Measurements from ENCODE around the gene OR9Q1.
"Not testable (repeated sequence)": the region's sequence is repeated elsewhere in the genome, so short reads cannot be mapped to it uniquely, and the experiment has no call there.

The OR9Q1 gene

DNA sequence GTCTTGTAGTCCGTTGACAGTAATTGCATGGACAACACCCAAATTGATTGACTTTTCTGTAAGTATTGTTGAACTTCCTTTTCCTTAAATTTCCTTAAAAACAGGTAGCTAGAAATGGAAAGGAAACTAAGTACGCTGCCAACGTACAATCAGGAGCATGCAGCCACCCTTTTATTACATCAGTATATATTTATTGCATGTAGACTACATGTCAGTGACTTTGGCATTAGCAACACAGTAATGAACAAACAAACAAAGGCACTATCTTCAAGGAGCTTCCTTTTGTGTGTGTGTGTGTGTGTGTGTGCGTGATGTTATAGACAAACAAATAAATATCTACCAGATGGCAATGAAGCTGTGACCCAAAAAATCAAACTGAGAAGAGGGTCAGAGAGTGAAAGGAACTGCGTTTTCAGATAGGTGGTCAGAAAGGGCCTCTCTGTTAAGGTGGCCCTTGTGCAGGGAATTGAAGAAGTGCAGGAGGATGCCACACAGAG lies at the start of gene OR9Q1:
Gene OR9Q1 (plus strand): TSS at position 447 of the 497 bp plus-strand sequence. CDS start 155,564 bp downstream, outside the sequence.
- DNase-seq = no peak

DNA sequence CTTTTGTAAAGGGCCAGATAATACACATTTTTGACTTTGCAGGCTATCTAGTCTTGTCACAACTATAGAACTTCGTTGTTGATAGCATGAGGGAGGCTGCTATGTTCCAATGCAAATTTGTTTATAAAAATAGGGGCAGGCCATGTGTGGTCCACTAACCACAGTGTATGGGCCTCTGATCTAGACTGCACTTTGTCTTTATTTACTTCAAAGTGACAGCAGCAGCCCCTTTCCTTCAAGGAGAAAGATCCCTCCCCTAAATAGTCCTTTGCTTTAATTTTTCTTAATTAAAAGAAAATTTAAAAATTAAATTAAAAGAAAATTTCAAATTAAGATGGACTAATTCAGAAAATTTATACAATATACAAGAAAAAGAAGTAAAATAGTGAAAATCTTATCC lies 49.5 kb upstream of the OR9Q1 start:
- DNase-seq = no peak

- no peak for DNase-seq
Observed at GRCh38 chr11:57974848-57975601, 48.7 kb upstream of the OR9Q1 start.

GRCh38 chr11:57977709-57978108 lies 46.0 kb upstream of the OR9Q1 start:
- DNase-seq = no peak

GRCh38 chr11:57978686-57979531 lies 44.8 kb upstream of the OR9Q1 start:
- no peak for DNase-seq

GRCh38 chr11:57979532-57980079 lies 44.1 kb upstream of the OR9Q1 start:
- no peak for DNase-seq

GRCh38 chr11:57980201-57980600 lies 43.5 kb upstream of the OR9Q1 start:
- no peak for DNase-seq

DNA sequence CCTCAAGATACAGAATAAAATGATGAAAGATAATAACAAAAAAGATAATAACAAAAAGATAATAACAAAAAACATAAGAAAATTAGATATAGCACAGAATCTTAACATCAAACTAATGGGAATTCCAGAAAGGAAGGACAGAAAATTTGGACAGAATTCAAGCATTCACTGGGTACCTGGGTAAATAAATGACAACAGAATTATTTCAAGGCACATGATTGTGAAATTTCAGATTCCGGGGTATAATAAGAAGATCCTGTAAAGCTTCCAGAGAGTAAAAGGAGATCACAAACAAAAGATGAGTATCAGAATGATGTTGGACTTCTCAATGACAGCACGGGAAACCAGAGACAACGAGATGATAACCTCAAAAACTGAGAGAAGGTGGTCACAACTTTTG lies 42.1 kb upstream of the OR9Q1 start:
- no peak for DNase-seq

GRCh38 chr11:57982776-57983175 lies 40.9 kb upstream of the OR9Q1 start:
- DNase-seq = no peak

GRCh38 chr11:57983191-57983590 lies 40.5 kb upstream of the OR9Q1 start:
- no peak for DNase-seq

GRCh38 chr11:57999523-57999922 lies 24.2 kb upstream of the OR9Q1 start:
- not testable (repeated sequence) for DNase-seq

- not testable (repeated sequence) for DNase-seq
Observed at GRCh38 chr11:58000021-58000420, 23.7 kb upstream of the OR9Q1 start.

DNA sequence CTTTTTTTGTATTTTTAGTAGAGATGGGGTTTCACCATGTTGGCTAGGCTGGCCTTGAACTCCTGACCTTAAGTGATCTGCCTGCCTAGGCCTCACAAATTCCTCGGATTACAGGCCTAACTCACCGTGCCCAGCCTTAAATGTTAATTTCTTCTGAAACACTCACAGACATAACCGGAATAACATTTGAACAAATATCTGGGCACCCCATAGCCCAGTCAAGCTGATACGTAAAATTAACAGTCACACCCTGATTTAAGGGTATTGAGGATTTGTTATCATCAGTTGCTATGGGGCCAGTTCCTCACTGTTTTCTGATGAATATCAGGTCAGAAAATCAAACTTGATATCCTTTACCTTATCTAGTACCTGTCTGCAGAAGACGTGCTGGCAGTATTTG lies 23.0 kb upstream of the OR9Q1 start:
- no peak for DNase-seq

- no peak for DNase-seq
Observed at GRCh38 chr11:58003036-58003435, 20.6 kb upstream of the OR9Q1 start.

DNA sequence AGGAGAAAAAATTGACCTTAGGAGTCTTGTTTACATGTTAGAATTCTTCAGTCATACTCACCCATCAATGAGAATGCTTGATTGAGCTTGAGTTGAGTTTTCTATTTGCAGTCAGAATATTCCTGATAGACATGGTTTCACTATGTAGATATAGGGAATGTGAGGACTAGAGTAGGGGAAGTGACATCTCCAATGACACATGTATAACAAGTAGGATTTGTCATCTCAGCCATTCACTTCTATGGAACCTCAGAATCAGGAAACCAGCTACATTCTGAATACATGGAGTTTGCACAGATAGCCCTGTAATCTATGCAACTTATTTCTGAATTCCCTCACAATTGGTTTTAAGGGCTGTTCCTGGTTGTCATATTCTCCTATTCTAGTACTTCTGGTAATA lies 20.1 kb upstream of the OR9Q1 start:
- DNase-seq = no peak

DNA sequence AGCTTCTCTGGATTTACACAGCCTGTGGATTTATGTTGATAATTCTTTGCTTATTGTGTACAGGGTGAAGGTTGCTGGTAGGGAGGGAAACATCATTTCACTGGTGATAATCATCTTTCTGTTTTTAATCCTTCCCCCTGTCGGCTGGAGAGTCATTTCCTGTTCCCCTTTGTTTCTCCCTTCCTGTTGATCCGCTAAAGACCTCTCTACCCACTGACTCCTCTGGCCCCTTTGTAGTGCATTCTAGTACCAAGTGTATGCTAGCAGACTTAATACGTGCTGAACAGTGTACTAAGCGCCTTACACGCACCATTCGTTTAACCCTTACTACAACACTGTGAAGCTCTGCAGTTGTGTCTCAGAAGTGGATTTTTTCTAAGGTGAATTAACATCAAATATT lies 19.0 kb upstream of the OR9Q1 start:
- DNase-seq = no peak

- DNase-seq = no peak
Observed at GRCh38 chr11:58006940-58007339, 16.7 kb upstream of the OR9Q1 start.

DNA sequence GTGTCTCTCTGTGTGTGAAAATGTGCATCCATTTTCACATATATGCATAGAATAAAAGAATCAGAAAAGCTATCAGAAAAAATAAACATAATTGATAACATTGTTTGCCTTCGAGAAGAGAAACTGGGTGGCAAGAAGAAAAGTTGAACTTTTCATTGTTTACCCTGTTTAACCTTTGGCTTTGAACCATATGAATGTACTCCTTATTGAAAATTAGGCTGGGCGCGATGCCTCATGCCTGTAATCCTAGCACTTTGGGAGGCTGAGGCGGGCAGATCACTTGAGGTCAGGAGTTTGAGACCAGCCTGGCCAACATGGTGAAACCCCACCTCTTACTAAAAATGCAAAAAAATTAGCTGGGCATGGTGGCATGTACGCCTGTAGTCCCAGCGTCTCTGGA lies 11.9 kb upstream of the OR9Q1 start:
- no peak for DNase-seq

GRCh38 chr11:58024601-58025091 lies 965 bp downstream of the OR9Q1 start:
- DNase-seq = no peak

DNA sequence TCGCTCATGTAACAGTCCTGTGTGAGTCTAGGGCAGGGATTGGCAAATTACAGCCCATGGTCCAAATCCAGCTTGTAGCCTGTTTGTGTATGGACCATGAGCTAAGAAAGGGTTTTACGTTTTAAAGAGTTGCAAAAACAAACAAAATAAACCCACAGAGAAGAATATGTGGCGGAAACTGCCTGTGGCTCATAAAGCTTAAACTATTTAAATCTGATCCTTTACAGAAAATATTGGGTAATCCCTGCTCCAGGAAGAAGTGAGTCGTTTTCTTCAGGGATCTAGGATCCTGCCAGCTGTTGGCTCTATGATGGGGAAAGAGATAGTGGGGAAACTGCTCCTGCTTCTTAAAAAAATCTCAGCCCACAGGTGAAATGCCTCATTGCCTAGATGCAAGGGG lies 3.7 kb downstream of the OR9Q1 start:
- DNase-seq = no peak

DNA sequence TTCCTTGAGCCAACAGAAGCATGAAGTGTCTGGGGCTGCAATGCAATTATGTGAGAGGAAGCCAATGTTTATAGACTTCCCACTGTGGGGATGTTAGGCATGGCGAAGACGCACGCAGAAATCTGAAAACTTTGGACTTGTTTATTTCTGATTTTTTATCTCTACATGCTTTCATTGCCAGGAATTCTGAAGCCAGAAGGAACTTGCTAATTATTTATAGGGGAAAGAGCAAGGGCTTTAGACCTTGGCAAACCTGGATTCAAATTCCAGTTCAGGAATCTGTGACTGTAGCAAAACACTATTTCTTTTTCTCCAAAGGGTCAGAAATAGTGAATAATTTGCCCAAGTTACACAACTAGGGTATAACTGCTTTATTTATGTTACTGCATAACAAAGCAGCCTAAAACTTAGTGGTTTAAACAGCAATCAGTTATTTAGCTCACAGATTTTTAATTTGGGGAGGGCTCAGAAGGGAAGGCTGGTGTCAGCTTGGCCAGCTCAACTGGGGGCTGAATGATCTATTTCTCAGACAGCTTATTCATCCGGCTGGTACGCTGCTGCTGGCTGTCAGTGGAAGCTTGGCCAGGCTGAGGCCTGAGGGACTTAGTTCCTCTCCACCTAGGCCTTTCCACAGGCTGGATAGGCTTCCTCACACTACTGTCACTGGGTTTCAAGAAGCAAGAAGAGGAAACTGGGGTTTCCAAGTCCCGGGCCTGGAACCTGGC lies 5.2 kb downstream of the OR9Q1 start:
- no peak for DNase-seq

DNA sequence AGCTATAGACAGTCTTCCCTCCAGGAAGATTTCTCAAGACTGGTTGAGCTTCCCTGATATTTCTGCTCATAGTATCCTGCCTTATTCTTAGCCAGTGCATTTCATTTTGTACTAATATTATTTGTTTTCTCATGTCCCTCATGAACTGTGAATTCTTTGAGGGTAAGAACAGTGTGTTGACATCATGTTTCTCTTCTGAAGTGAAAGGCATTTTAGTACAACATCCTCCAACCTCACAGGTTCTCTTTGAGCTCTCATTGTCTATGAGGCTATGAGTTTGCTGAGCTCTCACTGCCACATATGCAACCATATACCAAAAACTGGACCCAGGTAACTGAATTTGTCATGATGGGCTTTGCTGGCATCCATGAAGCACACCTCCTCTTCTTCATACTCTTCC lies 7.0 kb downstream of the OR9Q1 start, which contains the start of gene OR6Q1:
Gene OR6Q1 (plus strand): TSS at position 301 of the 400 bp plus-strand sequence. CDS start 0 bp downstream, at position 301.
- DNase-seq = no peak

- DNase-seq = no peak
Observed at GRCh38 chr11:58034471-58034870, 10.8 kb downstream of the OR9Q1 start.

All from NCI-H2171 (cell line).